H4 (cell line): Measurements from ENCODE around the gene SLC38A1. TPM values are rescaled to one million over a fixed set of nuclear protein-coding genes. Genes with fewer than 3 reads are reported as not detected.
"Not testable (repeated sequence)": the region's sequence is repeated elsewhere in the genome, so short reads cannot be mapped to it uniquely, and the experiment has no call there.

Experiments used
- DNase-seq: peaks from one replicate; pipeline ENCODE4 v3.0.0-alpha.2; 2015; ENCODE audit warnings: low spot score
- total RNA-seq: library from RNA; depleted of rRNA; stranded (reverse); fragments of >200 nt; shearing (Covaris generic); gene quantifications from 2 replicates; pipeline ENCODE4 v1.2.3, GENCODE V29; 2014

SLC38A1 gene
- total RNA-seq, 1 experiment from 2014 or later: 111 TPM

DNA sequence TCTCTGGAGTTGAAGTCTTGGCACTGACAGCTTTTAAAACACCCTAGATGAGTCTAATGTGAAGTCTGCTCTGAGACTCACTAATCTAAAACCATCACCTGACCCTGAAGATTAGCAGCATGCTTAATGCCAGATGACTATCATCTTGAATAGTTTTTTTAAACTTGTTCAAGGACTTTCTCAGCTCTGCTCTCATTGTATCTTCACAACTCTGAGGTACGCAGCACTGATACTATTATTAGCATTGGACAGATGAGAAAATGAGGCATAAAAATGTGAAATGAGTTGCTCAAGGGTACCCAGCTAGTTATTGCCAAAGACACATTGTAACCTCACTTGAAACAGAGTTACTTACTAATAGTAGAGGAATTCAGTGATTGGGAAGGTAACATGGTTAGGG lies 4.8 kb downstream of the SLC38A1 start:
- DNase-seq: no peak

GRCh38 chr12:46263140-46264016 lies 5.5 kb downstream of the SLC38A1 start:
- DNase-seq: no peak

GRCh38 chr12:46261646-46262045 lies 7.2 kb downstream of the SLC38A1 start:
- no peak for DNase-seq

GRCh38 chr12:46260913-46261476 lies 7.8 kb downstream of the SLC38A1 start:
- DNase-seq: no peak

DNA sequence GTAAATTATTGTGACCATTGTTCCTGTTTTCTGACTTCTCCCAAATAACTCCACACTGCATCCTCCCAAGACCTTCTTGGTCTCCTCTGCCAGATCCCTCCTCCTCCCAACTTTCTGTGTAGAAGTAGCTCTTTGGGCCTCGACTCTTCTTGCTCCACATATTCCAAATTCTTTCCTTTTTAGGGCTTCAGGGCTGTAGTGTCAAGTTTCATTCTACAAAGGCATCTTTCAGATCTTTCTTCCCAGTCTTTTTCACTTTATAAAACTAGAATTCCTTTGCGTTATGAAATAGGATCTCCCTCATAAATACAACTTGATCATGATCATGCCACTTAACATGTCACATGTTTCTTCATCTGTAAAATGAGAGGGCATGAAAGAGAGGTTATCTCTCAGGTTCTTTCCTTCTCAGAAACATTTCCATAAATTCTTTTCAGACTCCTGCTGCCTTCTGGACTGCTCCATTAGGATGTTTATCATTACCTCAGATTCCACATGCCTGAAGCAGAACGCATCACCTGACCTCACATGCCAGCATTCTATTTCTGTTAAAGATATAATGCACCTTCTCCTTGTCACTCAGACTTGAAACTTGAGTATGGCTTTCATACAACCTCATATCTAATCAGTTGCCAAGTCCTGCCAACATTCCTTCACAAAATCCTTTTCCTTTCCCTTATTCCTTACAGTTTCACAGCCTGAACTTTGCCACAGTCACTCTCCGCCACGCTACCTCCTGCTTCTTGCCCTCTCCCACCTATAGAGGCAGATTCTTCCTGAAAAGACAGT lies 8.5 kb downstream of the SLC38A1 start:
- no peak for DNase-seq

DNA sequence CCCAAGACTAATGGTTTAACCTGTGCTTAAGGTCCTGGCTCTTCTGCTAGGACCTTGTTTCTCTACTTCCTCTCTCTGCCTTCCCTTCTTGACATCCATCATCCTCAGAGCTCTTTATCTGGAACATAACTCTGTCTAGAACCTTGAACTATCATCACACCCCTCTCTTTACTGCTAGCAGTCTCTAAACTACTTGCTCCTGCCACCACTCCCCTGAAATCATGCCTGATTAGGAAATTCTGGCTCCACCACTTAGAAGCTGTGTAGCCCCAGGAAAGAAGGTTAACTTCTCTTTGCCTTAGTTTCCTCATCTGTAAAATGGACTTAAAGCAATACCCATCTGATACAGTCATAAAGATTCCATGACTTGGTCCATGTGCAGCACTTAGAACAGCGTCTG lies 9.1 kb downstream of the SLC38A1 start:
- DNase-seq: no peak

- DNase-seq: no peak
Measured at GRCh38 chr12:46259071-46259470, 9.8 kb downstream of the SLC38A1 start.

GRCh38 chr12:46258129-46258528 lies 10.7 kb downstream of the SLC38A1 start:
- no peak for DNase-seq

GRCh38 chr12:46256942-46257341 lies 11.9 kb downstream of the SLC38A1 start:
- DNase-seq: no peak

GRCh38 chr12:46253544-46254162 lies 15.2 kb downstream of the SLC38A1 start:
- no peak for DNase-seq

GRCh38 chr12:46251994-46252393 lies 16.8 kb downstream of the SLC38A1 start:
- not testable (repeated sequence) for DNase-seq

GRCh38 chr12:46249960-46250359 lies 18.9 kb downstream of the SLC38A1 start:
- DNase-seq: not testable (repeated sequence)

DNA sequence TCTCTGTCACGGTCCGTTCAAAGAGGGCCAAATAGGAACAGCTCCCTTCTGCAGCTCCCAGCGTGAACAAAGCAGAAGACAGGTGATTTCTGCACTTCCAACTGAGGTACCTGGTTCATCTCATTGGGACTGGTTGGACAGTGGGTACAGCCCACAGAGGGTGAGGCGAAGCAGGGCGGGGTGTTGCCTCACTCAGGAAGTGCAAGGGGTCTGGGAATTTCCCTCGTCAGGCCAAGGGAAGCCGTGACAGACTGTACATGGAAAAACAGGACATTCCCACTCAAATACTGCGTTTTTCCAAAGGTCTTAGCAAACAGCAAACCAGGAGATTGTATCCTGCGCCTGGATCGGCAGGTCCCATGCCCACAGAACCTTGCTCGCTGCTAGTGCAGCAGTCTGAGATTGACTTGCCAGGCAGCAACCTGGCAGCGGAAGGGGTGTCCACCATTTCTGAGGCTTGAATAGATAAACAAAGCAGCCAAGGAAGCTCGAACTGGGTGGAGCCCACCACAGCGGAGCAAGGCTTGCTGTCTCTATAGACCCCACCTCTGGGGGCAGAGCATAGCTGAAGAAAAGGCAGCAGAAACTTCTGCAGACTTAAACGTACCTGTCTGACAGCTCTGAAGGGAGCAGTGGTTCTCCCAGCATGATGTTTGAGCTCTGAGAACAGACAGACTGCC lies 22.7 kb downstream of the SLC38A1 start:
- no peak for DNase-seq

DNA sequence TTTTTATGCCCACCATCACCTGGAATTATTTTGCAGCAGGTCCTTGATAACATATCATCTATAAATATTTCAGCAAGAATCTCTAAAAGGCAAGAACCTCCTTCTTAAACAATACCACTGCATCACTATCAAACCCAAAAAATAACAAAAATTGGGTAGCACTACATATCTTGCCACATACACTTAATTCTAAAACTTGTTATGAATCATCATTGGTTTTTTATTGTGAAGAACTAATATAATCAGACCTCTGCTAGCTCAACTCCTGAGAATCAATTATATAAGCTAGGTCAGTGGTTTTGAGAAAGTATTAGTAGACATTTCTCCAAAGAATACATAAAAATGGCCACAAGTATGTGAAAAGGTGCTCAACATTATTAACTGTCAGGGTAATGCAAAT lies 23.8 kb downstream of the SLC38A1 start:
- DNase-seq: no peak

DNA sequence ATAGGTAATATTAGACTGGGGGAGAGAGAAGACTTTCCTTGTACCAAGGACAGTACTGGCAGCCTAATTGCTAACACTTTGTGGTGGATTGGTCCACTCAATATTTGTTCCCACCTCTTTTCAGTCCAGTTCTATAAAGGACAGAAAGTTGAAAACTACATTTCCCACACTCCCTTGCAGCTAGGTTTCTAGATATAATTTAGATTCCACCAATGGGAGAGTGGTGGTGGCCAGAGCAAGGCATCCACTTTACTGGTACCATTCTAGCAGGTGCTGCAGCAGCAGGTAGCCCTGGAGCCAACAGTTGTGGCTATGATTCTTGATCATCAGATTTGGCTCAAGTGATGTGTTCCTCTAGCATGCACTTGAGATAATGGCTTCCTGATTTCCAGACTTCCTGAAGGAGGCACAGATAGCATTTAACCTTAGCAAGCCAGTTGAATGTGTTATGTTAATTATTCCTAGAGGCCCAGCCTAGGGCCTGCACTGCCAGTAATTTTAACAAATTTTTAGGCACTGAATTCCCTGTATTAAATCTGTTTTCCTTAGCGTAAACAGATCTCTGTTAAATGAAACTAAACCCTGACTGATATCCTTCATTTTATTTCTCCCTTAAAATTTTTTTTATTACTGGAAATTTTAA lies 24.4 kb downstream of the SLC38A1 start:
- no peak for DNase-seq

- DNase-seq: no peak
Measured at GRCh38 chr12:46242569-46242968, 26.3 kb downstream of the SLC38A1 start.

GRCh38 chr12:46240436-46240835 lies 28.4 kb downstream of the SLC38A1 start:
- no peak for DNase-seq

DNA sequence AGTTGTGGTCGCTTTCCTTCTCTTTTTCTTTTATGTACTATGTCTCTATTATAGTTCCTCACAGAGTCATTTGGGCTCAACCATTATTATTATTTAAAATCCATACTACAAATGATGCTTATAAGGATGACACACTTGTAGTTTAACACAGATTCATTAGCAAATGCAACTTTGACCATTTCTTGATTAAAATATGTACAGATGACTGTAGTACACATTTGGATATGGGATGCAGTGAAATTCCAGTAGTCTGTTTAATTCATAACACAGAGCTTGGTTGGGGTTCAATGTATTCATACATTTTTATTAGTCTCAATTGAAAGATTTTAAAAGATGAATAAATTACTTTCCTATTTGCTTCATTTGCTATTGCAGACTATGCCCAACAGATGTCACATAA lies 30.0 kb downstream of the SLC38A1 start:
- no peak for DNase-seq

- DNase-seq: no peak
Measured at GRCh38 chr12:46237371-46238045, 31.3 kb downstream of the SLC38A1 start.

DNA sequence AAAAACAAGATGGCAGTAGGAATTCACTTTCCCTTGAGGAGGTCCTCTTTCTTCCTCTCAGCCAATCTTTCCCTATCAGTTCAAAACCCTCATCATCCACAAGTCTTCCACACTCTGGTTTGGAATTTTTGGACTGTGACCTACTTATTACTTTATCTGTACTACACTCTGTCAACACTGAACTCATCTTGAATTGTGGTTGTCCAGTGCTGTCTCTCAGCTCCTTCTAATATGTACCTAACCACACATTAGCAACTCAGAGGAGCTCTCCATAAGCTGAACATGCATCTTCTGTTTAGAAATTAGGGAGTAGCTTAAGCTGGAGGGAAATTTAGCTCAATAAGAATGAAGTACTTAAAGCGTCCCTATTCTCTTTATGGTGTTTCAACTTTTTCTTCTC lies 34.8 kb downstream of the SLC38A1 start:
- no peak for DNase-seq
